ENCODE results near the gene EIF4E2. TPM values are rescaled to one million over a fixed set of nuclear protein-coding genes. Genes with fewer than 3 reads are reported as not detected.

The EIF4E2 gene
- total RNA-seq, 2 experiments from 2014 or later: 69.5 to 71.8 TPM

GRCh38 chr2:232615339-232615738 lies 64.8 kb downstream of the EIF4E2 start:
- ChIA-PET POLR2A (no interaction called here), CTCF (no interaction called here)

Other genes with a start within 250 kb of the EIF4E2 start
- not detected for gene ALPP, start 171.9 kb upstream of the EIF4E2 start, total RNA-seq
- gene ALPG, start 143.8 kb upstream of the EIF4E2 start, total RNA-seq: not detected
- not detected for gene ALPI, start 94.5 kb upstream of the EIF4E2 start, total RNA-seq
- under 1 TPM in 1 of 2 experiments, not detected in 1; 0.17 TPM for gene ECEL1, start 62.9 kb upstream of the EIF4E2 start, total RNA-seq
- gene PRSS56, start 30.3 kb upstream of the EIF4E2 start, total RNA-seq: not detected
- not detected for gene CHRND, start 24.5 kb upstream of the EIF4E2 start, total RNA-seq
- not detected for gene CHRNG, start 11.0 kb upstream of the EIF4E2 start, total RNA-seq
- gene TIGD1, start 132 bp upstream of the EIF4E2 start, total RNA-seq: 1 to 10 TPM; 6.2 to 6.3 TPM
- under 1 TPM; 0.17 to 0.51 TPM for gene EFHD1, start 82.9 kb downstream of the EIF4E2 start, total RNA-seq
- gene GIGYF2, start 146.6 kb downstream of the EIF4E2 start, total RNA-seq: 10 to 100 TPM; 49.9 to 54.0 TPM
- not detected for gene KCNJ13, start 225.9 kb downstream of the EIF4E2 start, total RNA-seq